Peyer's patch (tissue), 4 donors: ENCODE data around the gene PRR9.

Experiments used
- CTCF ChIP-seq, 6 experiments: fragments of 450-650 bp in 4 of 6; fragments of 200-600 bp in 2 of 6; sonication (generic) in 1 of 6; IDR thresholded peaks; one replicate each; pipeline ENCODE4 v1.5.1; 2017 to 2019; ENCODE audit warnings: antibody characterized with exemption in 6 of 6, mild to moderate bottlenecking in 3 of 6, moderate library complexity in 1 of 6
- POLR2A ChIP-seq, 2 donors: fragments of 450-650 bp; IDR thresholded peaks; one replicate each; pipeline ENCODE4 v1.5.1; 2017; ENCODE audit warnings: antibody characterized with exemption in 2 of 2, mild to moderate bottlenecking in 2 of 2, moderate library complexity in 2 of 2

DNA sequence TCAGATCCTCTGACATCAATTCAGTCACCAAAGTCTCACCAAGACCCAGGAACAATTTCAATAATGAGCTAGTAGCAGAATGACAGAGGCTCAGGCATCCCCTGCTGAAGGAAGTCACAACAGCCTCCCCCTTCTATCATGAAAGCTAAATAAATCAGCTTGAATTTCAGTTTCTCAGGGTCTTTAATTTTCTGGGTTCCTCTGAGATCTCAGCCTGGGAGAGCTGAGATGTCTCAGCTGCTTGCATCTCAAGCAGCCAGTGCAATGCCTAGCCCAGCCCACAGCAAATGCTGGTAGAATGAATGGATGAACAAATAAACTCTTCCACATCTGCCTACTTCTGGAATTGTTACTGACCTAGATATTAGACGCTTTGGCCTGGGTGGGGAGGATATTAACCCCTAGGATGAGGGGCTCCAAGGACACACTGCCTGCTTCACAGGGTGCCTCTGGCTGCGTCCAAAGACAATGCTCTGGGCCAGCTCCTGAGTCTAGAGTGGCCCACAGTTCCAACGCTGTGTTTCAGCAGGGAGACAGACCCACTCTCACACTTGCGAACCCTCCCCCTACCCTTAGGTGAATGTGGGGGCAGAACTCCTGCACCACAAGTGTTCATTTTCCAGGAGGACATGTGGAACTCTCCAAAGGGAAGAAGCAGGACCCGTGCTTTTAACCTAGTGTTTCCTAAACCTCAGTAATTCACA lies 30.9 kb downstream of the PRR9 start:
- no peak for TF ChIP-seq CTCF (IDR thresholded peaks at IDR 0.05)
- TF ChIP-seq POLR2A (IDR thresholded peaks at IDR 0.05): no peak
